PC-3 (cell line): ENCODE measurements around the gene NEUROG1. TPM values are rescaled to one million over a fixed set of nuclear protein-coding genes. Genes with fewer than 3 reads are reported as not detected.
"Not testable (repeated sequence)": the region's sequence is repeated elsewhere in the genome, so short reads cannot be mapped to it uniquely, and the experiment has no call there.

ENCODE experiments used
- ATAC-seq: fragments of 200-7000 bp; cut with Tn5 transposase; 2 replicates; pipeline ENCODE4 v1.9.1; 2020; ENCODE audit warnings: mild to moderate bottlenecking, moderate library complexity
- BruUV-seq: library from RNA; stranded (reverse); fragments of 400-500 nt; replicated peaks from 2 replicates; lab custom pipeline; 2021; lab: Mats Ljungman, UMichigan
- CTCF ChIA-PET: fragments of 300-600 bp; sonication (Branson Sonifier 250); formaldehyde crosslinking; loops from one replicate; lab custom pipeline; 2022; ENCODE audit warnings: antibody characterized with exemption; lab: Charles Lee
- POLR2A ChIA-PET: fragments of 300-600 bp; sonication (Branson Sonifier 250); formaldehyde crosslinking; loops from one replicate; lab custom pipeline; 2022; ENCODE audit warnings: antibody characterized with exemption; ENCODE audit not compliant: unreplicated experiment; lab: Charles Lee
- DNase-seq: peaks from one replicate; pipeline ENCODE4 v3.0.0-alpha.2; 2015
- H2AFZ ChIP-seq: fragments of 300-600 bp; sonication (generic); 2 replicates; pipeline ENCODE4 v1.6.0; 2016; ENCODE audit warnings: antibody characterized with exemption, low read length
- H3F3A ChIP-seq: fragments of 300-600 bp; sonication (generic); one replicate; pipeline ENCODE4 v1.6.0; 2017; ENCODE audit warnings: antibody characterized with exemption, low read length, control low read depth, mild to moderate bottlenecking; ENCODE audit not compliant: unreplicated experiment
- H3K27ac ChIP-seq: fragments of 300-600 bp; sonication (generic); 2 replicates; pipeline ENCODE4 v1.5.1; 2016; ENCODE audit warnings: mild to moderate bottlenecking, low read length
- H3K27me3 ChIP-seq: fragments of 300-600 bp; sonication (generic); 2 replicates; pipeline ENCODE4 v1.6.1; 2016; ENCODE audit warnings: low read length, mixed read lengths
- H3K36me3 ChIP-seq: fragments of 300-600 bp; sonication (generic); 2 replicates; pipeline ENCODE4 v1.6.1; 2016; ENCODE audit warnings: low read depth, mixed run types, low read length, mixed read lengths
- H3K4me1 ChIP-seq: fragments of 300-600 bp; sonication (generic); 2 replicates; pipeline ENCODE4 v1.5.1; 2016; ENCODE audit warnings: low read length; ENCODE audit not compliant: insufficient read depth
- H3K4me2 ChIP-seq: fragments of 300-600 bp; sonication (generic); 2 replicates; pipeline ENCODE4 v1.6.0; 2016; ENCODE audit warnings: low read length
- H3K4me3 ChIP-seq: fragments of 300-600 bp; sonication (generic); 2 replicates; pipeline ENCODE4 v1.5.1; 2016; ENCODE audit warnings: mild to moderate bottlenecking, low read length, mixed read lengths
- H3K79me2 ChIP-seq: fragments of 300-600 bp; sonication (generic); 2 replicates; pipeline ENCODE4 v1.6.1; 2017; ENCODE audit warnings: low read length, mixed read lengths
- H3K9ac ChIP-seq: fragments of 300-600 bp; sonication (generic); 2 replicates; pipeline ENCODE4 v1.6.0; 2016; ENCODE audit warnings: mild to moderate bottlenecking, low read length
- H3K9me2 ChIP-seq: fragments of 300-600 bp; sonication (generic); replicated peaks from 2 replicates; pipeline ENCODE4 v1.6.1; 2016; ENCODE audit warnings: mixed run types, low read length, mixed read lengths
- H3K9me3 ChIP-seq: fragments of 300-600 bp; sonication (generic); 2 replicates; pipeline ENCODE4 v1.6.1; 2016; ENCODE audit warnings: low read length, mixed read lengths
- H4K20me1 ChIP-seq: fragments of 300-600 bp; sonication (generic); 2 replicates; pipeline ENCODE4 v1.6.1; 2016; ENCODE audit warnings: low read length, mixed read lengths
- EZH2 ChIP-seq: fragments of 300-600 bp; sonication (generic); IDR thresholded peaks from one replicate; pipeline ENCODE4 v1.6.1; 2017; ENCODE audit warnings: antibody characterized with exemption, mild to moderate bottlenecking, low read length; ENCODE audit not compliant: unreplicated experiment
- EZH2phosphoT487 ChIP-seq: fragments of 300-600 bp; sonication (generic); IDR thresholded peaks from 2 replicates; pipeline ENCODE4 v1.6.1; 2018; ENCODE audit warnings: mild to moderate bottlenecking, antibody characterized with exemption, low read length, borderline replicate concordance
- intact Hi-C: fragments of 100-400 bp; cut with micrococcal nuclease; formaldehyde crosslinking; loops from 2 replicates; pipeline ENCODE4 v1.9.0; 2023
- total RNA-seq: library from RNA; depleted of rRNA; stranded (reverse); fragments of >200 nt; gene quantifications from 2 replicates; pipeline ENCODE4 v1.2.3, GENCODE V29; 2014
- TF ChIP-seq, protein P1 (sequence below): fragments of 300-600 bp; sonication (generic); conservative IDR thresholded peaks from 2 replicates; pipeline ENCODE4 v1.5.1; 2017; ENCODE audit warnings: antibody characterized with exemption, low read depth, mild to moderate bottlenecking, low read length

NEUROG1 gene
- total RNA-seq, 1 experiment from 2014 or later: not detected

DNA sequence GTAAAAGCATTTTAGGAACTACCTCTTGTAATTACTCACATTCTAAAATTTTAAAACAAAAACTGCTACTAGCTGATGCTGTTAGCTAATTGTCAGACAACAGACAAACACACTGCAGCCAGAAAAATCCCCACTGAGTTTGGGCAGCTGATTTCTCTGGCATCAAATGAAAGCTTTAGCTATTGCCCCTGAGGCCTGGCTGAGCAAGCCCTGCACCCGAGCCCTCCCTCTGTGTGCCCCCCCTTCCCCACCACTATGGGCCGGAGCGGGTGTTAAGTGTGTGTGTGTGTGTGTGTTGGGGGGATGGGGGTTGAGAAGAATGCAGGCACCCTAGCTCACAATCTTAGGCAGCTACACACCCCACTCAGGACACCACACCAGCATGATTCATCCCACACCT lies 2.4 kb downstream of the NEUROG1 start:
- no peak for TF ChIP-seq EZH2phosphoT487
- no peak for TF ChIP-seq EZH2
- TF ChIP-seq, protein P1, sequence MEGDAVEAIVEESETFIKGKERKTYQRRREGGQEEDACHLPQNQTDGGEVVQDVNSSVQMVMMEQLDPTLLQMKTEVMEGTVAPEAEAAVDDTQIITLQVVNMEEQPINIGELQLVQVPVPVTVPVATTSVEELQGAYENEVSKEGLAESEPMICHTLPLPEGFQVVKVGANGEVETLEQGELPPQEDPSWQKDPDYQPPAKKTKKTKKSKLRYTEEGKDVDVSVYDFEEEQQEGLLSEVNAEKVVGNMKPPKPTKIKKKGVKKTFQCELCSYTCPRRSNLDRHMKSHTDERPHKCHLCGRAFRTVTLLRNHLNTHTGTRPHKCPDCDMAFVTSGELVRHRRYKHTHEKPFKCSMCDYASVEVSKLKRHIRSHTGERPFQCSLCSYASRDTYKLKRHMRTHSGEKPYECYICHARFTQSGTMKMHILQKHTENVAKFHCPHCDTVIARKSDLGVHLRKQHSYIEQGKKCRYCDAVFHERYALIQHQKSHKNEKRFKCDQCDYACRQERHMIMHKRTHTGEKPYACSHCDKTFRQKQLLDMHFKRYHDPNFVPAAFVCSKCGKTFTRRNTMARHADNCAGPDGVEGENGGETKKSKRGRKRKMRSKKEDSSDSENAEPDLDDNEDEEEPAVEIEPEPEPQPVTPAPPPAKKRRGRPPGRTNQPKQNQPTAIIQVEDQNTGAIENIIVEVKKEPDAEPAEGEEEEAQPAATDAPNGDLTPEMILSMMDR: no peak
- H3K79me2 ChIP-seq: no peaks in the 10 kb centered on the region
- no peaks in the 10 kb centered on the region for H4K20me1 ChIP-seq
- H3K9ac ChIP-seq: no peak overlapping the region
- ChIA-PET CTCF (no interaction called here), POLR2A (no interaction called here)
- no peaks in the 10 kb centered on the region for H3K36me3 ChIP-seq
- no peaks in the 10 kb centered on the region for H3F3A ChIP-seq
- DNase-seq (no peak), ATAC-seq (no peak)
- H3K9me3 ChIP-seq: no peaks in the 10 kb centered on the region
- peaks cover 30% of the 10 kb centered on the region for H3K27me3 ChIP-seq
- no peaks in the 10 kb centered on the region for H3K4me1 ChIP-seq
- H2AFZ ChIP-seq: no peak overlapping the region
- H3K4me2 ChIP-seq: no peak overlapping the region
- no peaks in the 10 kb centered on the region for H3K9me2 ChIP-seq
- H3K27ac ChIP-seq: no peak overlapping the region
- intact Hi-C loops: no loop called here
- no peak overlapping the region for H3K4me3 ChIP-seq
- no TSS peak for BruUV-seq

DNA sequence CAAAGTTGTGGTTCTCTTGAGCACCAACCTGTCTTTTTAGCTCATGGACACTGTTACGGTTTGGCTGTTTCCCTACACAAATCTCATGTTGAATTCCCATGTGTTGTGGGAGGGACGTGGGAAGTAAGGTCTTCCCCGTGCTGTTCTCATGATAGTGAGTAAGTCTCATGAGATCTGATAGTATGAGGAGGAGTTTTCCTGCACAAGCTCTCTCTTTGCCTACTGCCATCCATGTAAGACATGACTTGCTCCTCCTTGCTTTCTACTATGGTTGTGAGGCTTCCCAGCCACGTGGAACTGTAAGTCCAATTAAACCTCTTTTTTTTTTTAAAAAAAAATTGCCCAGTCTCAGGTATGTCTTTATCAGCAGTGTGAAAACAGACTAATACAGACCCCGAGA lies 6.2 kb downstream of the NEUROG1 start:
- intact Hi-C loops, BruUV-seq, H3F3A ChIP-seq, H3K9me3 ChIP-seq, H4K20me1 ChIP-seq, H3K79me2 ChIP-seq, H3K27ac ChIP-seq, H3K36me3 ChIP-seq, H3K9ac ChIP-seq, ATAC-seq, H3K4me1 ChIP-seq, H3K9me2 ChIP-seq, POLR2A ChIA-PET, H3K4me2 ChIP-seq, H3K4me3 ChIP-seq, H2AFZ ChIP-seq, DNase-seq, CTCF ChIA-PET, H3K27me3 ChIP-seq: not testable (repeated sequence)

DNA sequence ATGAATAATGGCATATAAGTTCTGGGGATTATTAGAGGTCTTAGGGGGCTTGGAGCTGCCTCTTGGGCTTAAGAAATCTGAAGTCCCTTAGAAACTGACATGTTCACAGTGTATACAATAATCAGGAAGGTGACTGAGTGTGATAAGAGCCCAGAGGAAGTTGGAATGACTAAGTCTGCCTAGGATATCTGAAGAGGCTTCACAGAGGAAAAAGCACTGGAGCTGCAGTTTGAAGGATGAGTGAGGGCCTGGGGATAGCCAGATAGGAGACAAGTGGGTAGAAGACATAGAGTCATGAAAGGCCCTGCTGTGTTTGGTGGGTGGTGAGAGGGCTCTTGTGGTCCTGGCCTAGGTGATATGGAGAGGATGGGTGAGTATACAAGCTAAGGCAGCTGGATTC lies 8.8 kb downstream of the NEUROG1 start:
- CTCF ChIA-PET: no interaction called here
- Histone ChIP-seq H3K4me1 (no peaks in the 10 kb centered on the region), H3K4me3 (no peak overlapping the region), H3K36me3 (no peaks in the 10 kb centered on the region), H3K4me2 (no peak overlapping the region), H3K27me3 (no peaks in the 10 kb centered on the region), H3K27ac (no peak overlapping the region), H4K20me1 (no peaks in the 10 kb centered on the region), H3K79me2 (no peaks in the 10 kb centered on the region), H3F3A (no peaks in the 10 kb centered on the region), H3K9me3 (no peaks in the 10 kb centered on the region), H3K9me2 (no peaks in the 10 kb centered on the region), H3K9ac (no peak overlapping the region), H2AFZ (no peak overlapping the region)
- TF ChIP-seq EZH2phosphoT487: no peak
- TF ChIP-seq EZH2: no peak
- TF ChIP-seq, protein P1: no peak
- no peak for ATAC-seq
- POLR2A ChIA-PET: no interaction called here
- no TSS peak for BruUV-seq
- intact Hi-C loops: no loop called here
- DNase-seq: no peak
